ENCODE results near the gene ZGPAT. TPM values are rescaled to one million over a fixed set of nuclear protein-coding genes. Genes with fewer than 3 reads are reported as not detected.
A peak's percentile ranks its signal among the peaks of the same experiment; 100 is the strongest.

The ZGPAT gene
- total and polyA plus RNA-seq, 2 donors (not counting 1 experiment from before 2014, with no cell fraction given): 46.1 to 62.1 TPM

GRCh38 chr20:63687419-63688178 is 20.2 kb upstream of the ZGPAT start:
- no peak overlapping the region for H3K4me3 ChIP-seq (ENCODE audit: control extremely low read depth in 1 of 5, extremely low read depth in 1 of 5, insufficient read depth in 1 of 5, low read depth in 2 of 5, low read length in 4 of 5)
- ATAC-seq (ENCODE audit: low read depth) (no peak), DNase-seq (no peak)
- no peaks in the 10 kb centered on the region for H3K36me3 ChIP-seq (replicated peaks in 1 of 2; ENCODE audit: control extremely low read depth in 1 of 2, control insufficient read depth in 1 of 2, extremely low read depth in 1 of 2, insufficient read depth in 2 of 2, low read length in 1 of 2)
- H3K4me1 ChIP-seq (ENCODE audit: control insufficient read depth in 2 of 2, insufficient read depth in 2 of 2, low read length in 2 of 2): peaks cover 0 to 14% of the 10 kb centered on the region in 2 donors
- Mint-ChIP-seq H3K9me3 (ENCODE audit: insufficient read depth) (no peaks in the 10 kb centered on the region), H3K27ac (no peak overlapping the region), H3K27me3 (no peaks in the 10 kb centered on the region), H3K4me1 (peaks cover 3% of the 10 kb centered on the region), H3K4me3 (no peak overlapping the region)
- H4K20me1 ChIP-seq (ENCODE audit: control insufficient read depth, insufficient read depth, low read length, poor library complexity, severe bottlenecking): no peaks in the 10 kb centered on the region
- no peak overlapping the region for H2AFZ ChIP-seq (ENCODE audit: insufficient read depth, low read depth, low read length, poor library complexity, severe bottlenecking)
- peaks cover 0 to 2% (median 0%) of the 10 kb centered on the region in 4 experiments for H3K27me3 ChIP-seq (replicated peaks in 1 of 4; ENCODE audit: control extremely low read depth in 1 of 4, control insufficient read depth in 3 of 4, insufficient read depth in 4 of 4, low read length in 3 of 4)
- peak overlapping the region; percentile 36 for H3K4me2 ChIP-seq (replicated peaks; ENCODE audit: low read depth, low read length, poor library complexity, severe bottlenecking)
- ChIA-PET CTCF (no interaction called here), POLR2A (interaction anchor here (0.6 kb wide), 1 partner anchor 164 kb away, joined by 4 read pairs; no protein-coding TSS in a partner anchor)
- WGBS (ENCODE audit: insufficient coverage): 93% methylated on average over 29 of the region's 29 CpGs
- H3K9ac ChIP-seq (ENCODE audit: low read length): no peak overlapping the region
- H3K27ac ChIP-seq (ENCODE audit: low read length in 2 of 2): no peak overlapping the region
- intact Hi-C loops (cut with micrococcal nuclease): no loop called here
- H3K9me3 ChIP-seq (ENCODE audit: control extremely low read depth in 1 of 3, control insufficient read depth in 2 of 3, insufficient read depth in 1 of 3, low read length in 2 of 3): no peaks in the 10 kb centered on the region
- no peaks in the 10 kb centered on the region for H3K79me2 ChIP-seq (ENCODE audit: control insufficient read depth, insufficient read depth, low read length)
- no peak for TF ChIP-seq EZH2 (IDR thresholded peaks at IDR 0.05; ENCODE audit: borderline replicate concordance, insufficient read depth, low read depth, low read length, poor library complexity, severe bottlenecking)
- TF ChIP-seq, protein P1, sequence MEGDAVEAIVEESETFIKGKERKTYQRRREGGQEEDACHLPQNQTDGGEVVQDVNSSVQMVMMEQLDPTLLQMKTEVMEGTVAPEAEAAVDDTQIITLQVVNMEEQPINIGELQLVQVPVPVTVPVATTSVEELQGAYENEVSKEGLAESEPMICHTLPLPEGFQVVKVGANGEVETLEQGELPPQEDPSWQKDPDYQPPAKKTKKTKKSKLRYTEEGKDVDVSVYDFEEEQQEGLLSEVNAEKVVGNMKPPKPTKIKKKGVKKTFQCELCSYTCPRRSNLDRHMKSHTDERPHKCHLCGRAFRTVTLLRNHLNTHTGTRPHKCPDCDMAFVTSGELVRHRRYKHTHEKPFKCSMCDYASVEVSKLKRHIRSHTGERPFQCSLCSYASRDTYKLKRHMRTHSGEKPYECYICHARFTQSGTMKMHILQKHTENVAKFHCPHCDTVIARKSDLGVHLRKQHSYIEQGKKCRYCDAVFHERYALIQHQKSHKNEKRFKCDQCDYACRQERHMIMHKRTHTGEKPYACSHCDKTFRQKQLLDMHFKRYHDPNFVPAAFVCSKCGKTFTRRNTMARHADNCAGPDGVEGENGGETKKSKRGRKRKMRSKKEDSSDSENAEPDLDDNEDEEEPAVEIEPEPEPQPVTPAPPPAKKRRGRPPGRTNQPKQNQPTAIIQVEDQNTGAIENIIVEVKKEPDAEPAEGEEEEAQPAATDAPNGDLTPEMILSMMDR (IDR thresholded peaks at IDR 0.05): no peak
